IPS-18c (cell line): ENCODE measurements around the gene HOXB7.
A peak's percentile ranks its signal among the peaks of the same experiment; 100 is the strongest.

Experiments used
- H3K4me3 ChIP-seq: 2 replicates; pipeline ENCODE4 v1.7.0; 2013; ENCODE audit warnings: low read depth, mild to moderate bottlenecking, low read length, moderate library complexity; ENCODE audit not compliant: insufficient read depth
- H3K9me3 ChIP-seq: one replicate; pipeline ENCODE4 v1.6.1; 2013; ENCODE audit warnings: mild to moderate bottlenecking, low read length, moderate library complexity; ENCODE audit not compliant: control insufficient read depth, insufficient read depth

Gene HOXB7

GRCh38 chr17:48593840-48594537 is 16.8 kb downstream of the HOXB7 start:
- Histone ChIP-seq H3K9me3 (peaks cover 2% of the 10 kb centered on the region), H3K4me3 (peak overlapping the region; percentile 16; the same call in 1 of the 2 replicates)

- Histone ChIP-seq H3K9me3 (peaks cover 2% of the 10 kb centered on the region), H3K4me3 (peak within 1 kb of the TSS; percentile 16; the same call in 1 of the 2 replicates)
Measured at GRCh38 chr17:48593126-48593829, 17.5 kb downstream of the HOXB7 start, which contains the start of gene HOXB5. HOXB5 (minus strand) TSS chr17:48593779; CDS start chr17:48593682, 97 bp downstream.

GRCh38 chr17:48592577-48592976 is 18.2 kb downstream of the HOXB7 start:
- Histone ChIP-seq H3K4me3 (no peak overlapping the region), H3K9me3 (peaks cover 2% of the 10 kb centered on the region)

- no peak overlapping the region for H3K4me3 ChIP-seq
Measured at GRCh38 chr17:48592057-48592514, 18.7 kb downstream of the HOXB7 start.

GRCh38 chr17:48591255-48592056 is 19.4 kb downstream of the HOXB7 start:
- H3K4me3 ChIP-seq: no peak overlapping the region

More at GRCh38 chr17:48592057-48592514, 18.7 kb downstream of the HOXB7 start:
- H3K9me3 ChIP-seq: peaks cover 2% of the 10 kb centered on the region

GRCh38 chr17:48590607-48591161 is 20.1 kb downstream of the HOXB7 start:
- H3K4me3 ChIP-seq: no peak overlapping the region
- H3K9me3 ChIP-seq: peaks cover 2% of the 10 kb centered on the region

More at GRCh38 chr17:48591255-48592056, 19.4 kb downstream of the HOXB7 start:
- H3K9me3 ChIP-seq: peaks cover 2% of the 10 kb centered on the region

- Histone ChIP-seq H3K9me3 (peaks cover 2% of the 10 kb centered on the region), H3K4me3 (no peak within 1 kb of the TSS)
Measured at GRCh38 chr17:48589831-48590606, 20.8 kb downstream of the HOXB7 start, which contains the start of gene HOXB3. HOXB3 (minus strand) TSS chr17:48590241; CDS start chr17:48552474, 37,767 bp downstream.

GRCh38 chr17:48589060-48589830 is 21.6 kb downstream of the HOXB7 start:
- Histone ChIP-seq H3K9me3 (peaks cover 2% of the 10 kb centered on the region), H3K4me3 (no peak overlapping the region)

GRCh38 chr17:48588528-48588927 is 22.3 kb downstream of the HOXB7 start:
- no peak overlapping the region for H3K4me3 ChIP-seq
- peaks cover 2% of the 10 kb centered on the region for H3K9me3 ChIP-seq

- Histone ChIP-seq H3K4me3 (no peak overlapping the region), H3K9me3 (peaks cover 2% of the 10 kb centered on the region)
Measured at GRCh38 chr17:48588074-48588415, 22.8 kb downstream of the HOXB7 start.

GRCh38 chr17:48587276-48588073 is 23.3 kb downstream of the HOXB7 start:
- Histone ChIP-seq H3K4me3 (no peak overlapping the region), H3K9me3 (peaks cover 2% of the 10 kb centered on the region)

GRCh38 chr17:48586355-48587258 is 24.2 kb downstream of the HOXB7 start:
- H3K4me3 ChIP-seq: no peak overlapping the region
- peaks cover 2% of the 10 kb centered on the region for H3K9me3 ChIP-seq

GRCh38 chr17:48584223-48584741 is 26.5 kb downstream of the HOXB7 start:
- peaks cover under 1% of the 10 kb centered on the region for H3K9me3 ChIP-seq
- no peak overlapping the region for H3K4me3 ChIP-seq

- Histone ChIP-seq H3K4me3 (no peak overlapping the region), H3K9me3 (no peaks in the 10 kb centered on the region)
Measured at GRCh38 chr17:48583708-48584222, 27.1 kb downstream of the HOXB7 start.
